22Rv1 (cell line): ENCODE measurements around the gene GHRHR.

ENCODE experiments used
- ZFX ChIP-seq: fragments of 450-650 bp; IDR thresholded peaks from 2 replicates; pipeline ENCODE4 v1.6.1; 2017; ENCODE audit warnings: antibody characterized with exemption, borderline replicate concordance
- TF ChIP-seq, protein P1 (sequence below): fragments of 450-650 bp; IDR thresholded peaks from 2 replicates; pipeline ENCODE4 v1.5.1; 2017; ENCODE audit warnings: mild to moderate bottlenecking

DNA sequence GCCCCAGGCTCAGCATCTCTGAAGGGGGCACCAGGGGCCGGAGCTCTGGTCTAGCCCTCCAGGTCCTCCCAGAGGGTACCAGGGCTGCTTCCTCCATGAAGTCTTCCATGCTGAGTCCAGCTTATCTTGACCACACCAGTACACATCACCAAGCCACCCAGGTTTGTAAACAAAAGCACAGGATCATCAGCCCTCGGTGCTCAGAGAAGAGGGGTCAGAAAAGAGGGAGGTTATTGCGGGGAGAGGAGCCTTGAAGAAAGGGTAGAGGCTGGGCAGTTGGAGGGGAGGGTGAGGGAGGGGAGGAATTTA is 28.2 kb upstream of the GHRHR start:
- no peak for TF ChIP-seq ZFX
- TF ChIP-seq, protein P1, sequence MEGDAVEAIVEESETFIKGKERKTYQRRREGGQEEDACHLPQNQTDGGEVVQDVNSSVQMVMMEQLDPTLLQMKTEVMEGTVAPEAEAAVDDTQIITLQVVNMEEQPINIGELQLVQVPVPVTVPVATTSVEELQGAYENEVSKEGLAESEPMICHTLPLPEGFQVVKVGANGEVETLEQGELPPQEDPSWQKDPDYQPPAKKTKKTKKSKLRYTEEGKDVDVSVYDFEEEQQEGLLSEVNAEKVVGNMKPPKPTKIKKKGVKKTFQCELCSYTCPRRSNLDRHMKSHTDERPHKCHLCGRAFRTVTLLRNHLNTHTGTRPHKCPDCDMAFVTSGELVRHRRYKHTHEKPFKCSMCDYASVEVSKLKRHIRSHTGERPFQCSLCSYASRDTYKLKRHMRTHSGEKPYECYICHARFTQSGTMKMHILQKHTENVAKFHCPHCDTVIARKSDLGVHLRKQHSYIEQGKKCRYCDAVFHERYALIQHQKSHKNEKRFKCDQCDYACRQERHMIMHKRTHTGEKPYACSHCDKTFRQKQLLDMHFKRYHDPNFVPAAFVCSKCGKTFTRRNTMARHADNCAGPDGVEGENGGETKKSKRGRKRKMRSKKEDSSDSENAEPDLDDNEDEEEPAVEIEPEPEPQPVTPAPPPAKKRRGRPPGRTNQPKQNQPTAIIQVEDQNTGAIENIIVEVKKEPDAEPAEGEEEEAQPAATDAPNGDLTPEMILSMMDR: no peak
